D721Med (cell line): ENCODE measurements around the gene MYO1B.

Experiments used
- DNase-seq: peaks from one replicate; pipeline ENCODE4 v3.0.0; 2011; ENCODE audit warnings: low spot score; ENCODE audit not compliant: insufficient read length
- FAIRE-seq: peaks from 2 replicates; lab custom pipeline; 2011; peaks lifted over from hg19 to GRCh38; lab: Jason Lieb, UNC
- TF ChIP-seq, protein P1 (sequence below): IDR thresholded peaks from 2 replicates; pipeline ENCODE4 v1.5.1; 2012; ENCODE audit warnings: mild to moderate bottlenecking, control low read depth; ENCODE audit not compliant: insufficient read depth; ENCODE audit errors: missing control alignments

Gene MYO1B

DNA sequence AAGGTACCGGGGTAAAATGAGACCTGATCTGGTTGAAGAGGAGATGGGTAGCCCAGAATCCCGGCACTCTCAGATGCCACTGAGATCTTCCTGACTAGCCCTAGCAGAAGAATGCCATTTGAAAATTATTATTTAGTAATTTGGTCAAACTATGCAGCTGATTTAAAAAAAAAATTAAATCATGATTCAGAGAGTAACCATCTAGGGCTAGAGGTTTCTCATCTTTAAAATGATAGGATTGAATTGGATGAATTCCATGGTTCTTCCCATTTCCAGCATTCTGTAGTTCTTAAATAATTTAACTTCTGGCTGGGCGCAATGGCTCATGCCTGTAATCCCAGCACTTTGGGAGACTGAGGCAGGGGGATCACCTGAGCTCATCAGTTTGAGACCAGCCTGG lies 106.1 kb downstream of the MYO1B start:
- FAIRE-seq (no peak), DNase-seq (no peak)
- TF ChIP-seq, protein P1, sequence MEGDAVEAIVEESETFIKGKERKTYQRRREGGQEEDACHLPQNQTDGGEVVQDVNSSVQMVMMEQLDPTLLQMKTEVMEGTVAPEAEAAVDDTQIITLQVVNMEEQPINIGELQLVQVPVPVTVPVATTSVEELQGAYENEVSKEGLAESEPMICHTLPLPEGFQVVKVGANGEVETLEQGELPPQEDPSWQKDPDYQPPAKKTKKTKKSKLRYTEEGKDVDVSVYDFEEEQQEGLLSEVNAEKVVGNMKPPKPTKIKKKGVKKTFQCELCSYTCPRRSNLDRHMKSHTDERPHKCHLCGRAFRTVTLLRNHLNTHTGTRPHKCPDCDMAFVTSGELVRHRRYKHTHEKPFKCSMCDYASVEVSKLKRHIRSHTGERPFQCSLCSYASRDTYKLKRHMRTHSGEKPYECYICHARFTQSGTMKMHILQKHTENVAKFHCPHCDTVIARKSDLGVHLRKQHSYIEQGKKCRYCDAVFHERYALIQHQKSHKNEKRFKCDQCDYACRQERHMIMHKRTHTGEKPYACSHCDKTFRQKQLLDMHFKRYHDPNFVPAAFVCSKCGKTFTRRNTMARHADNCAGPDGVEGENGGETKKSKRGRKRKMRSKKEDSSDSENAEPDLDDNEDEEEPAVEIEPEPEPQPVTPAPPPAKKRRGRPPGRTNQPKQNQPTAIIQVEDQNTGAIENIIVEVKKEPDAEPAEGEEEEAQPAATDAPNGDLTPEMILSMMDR, result no peak

DNA sequence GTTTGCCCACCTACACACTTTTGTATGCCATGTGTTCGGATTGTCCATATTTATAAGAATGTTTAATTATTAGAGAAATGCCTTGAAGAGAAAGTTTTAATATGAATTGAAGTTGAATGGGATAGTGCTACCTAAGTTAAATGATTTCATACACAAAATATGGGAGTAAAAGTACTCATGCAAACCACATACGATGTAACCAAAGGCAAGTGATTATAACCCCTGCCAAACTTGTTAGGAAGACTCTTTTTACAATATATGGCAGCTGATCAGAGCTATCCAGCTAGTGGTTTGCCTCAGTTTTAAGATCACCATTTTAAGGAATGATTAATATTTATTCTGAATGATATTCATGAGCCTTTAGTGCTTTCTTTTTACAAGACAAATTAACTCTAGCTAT lies 106.7 kb downstream of the MYO1B start:
- no peak for DNase-seq
- no peak for FAIRE-seq
- TF ChIP-seq, protein P1, result no peak

DNA sequence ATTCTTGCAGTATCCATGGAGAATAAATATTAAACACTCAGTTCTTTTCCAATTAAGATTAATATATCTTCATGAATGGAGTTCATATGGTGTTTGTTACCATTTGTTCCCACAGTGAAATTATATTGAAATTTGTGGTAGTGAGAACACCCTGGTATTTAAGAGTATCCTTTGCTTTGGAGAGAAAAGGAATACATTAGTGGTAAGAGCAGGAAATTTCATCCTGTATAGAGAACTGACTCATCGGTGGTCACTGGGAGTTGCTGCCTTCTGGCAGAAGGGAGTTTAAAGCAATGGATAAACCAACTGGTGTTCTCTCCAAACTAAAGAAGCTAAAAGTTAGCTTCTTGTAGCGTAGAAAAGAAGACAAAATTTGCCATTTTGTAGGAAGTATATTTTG lies 107.3 kb downstream of the MYO1B start:
- FAIRE-seq (no peak), DNase-seq (no peak)
- TF ChIP-seq, protein P1, result no peak

DNA sequence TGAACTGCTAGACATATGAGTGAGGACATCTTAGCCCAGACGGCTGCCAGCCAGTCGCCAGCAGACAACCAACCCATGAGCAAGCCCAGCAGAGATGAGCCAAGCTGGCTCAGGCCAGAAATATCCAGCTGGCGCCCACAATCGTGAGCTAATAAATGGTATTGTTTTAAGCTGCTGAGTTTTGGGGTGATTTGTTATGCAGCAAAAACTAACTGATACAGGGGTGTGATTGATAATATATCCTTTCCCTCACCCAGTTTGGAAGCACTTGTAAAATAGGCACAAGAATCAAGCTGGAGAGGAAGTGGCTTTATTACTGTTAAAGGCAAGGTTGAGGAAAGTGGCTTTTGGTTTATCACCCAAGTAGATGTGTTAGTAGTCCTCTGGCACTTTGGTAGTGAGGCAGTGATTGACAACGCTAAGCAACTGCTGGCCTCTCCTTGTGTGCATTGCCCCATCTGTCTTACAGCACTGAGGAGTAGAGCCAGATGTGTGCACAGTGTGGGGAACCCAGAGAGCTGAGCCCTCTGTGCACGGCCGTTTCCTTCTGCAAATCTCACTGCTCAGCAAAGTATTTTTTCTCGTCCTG lies 110.1 kb downstream of the MYO1B start:
- FAIRE-seq (no peak), DNase-seq (no peak)
- TF ChIP-seq, protein P1, result no peak

DNA sequence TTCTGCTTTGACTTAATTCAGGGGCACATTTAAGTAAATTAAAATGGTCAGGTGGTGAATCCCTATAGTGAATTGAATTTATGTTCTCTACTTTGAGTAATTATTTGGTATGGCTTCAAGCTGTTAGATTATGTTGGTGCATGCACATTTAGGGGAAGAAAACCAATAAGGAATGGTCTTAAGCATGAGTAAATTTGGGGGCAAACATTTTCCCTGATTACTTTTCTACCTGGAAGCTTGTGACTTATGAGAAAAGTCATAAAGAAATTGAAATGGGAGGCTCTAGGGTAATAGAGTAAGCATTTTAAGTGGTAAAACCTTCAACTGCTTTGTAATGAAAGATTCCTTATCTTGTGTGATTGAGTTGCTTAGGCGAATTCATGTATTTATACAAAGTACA lies 112.5 kb downstream of the MYO1B start:
- no peak for FAIRE-seq
- no peak for DNase-seq
- TF ChIP-seq, protein P1, result no peak

DNA sequence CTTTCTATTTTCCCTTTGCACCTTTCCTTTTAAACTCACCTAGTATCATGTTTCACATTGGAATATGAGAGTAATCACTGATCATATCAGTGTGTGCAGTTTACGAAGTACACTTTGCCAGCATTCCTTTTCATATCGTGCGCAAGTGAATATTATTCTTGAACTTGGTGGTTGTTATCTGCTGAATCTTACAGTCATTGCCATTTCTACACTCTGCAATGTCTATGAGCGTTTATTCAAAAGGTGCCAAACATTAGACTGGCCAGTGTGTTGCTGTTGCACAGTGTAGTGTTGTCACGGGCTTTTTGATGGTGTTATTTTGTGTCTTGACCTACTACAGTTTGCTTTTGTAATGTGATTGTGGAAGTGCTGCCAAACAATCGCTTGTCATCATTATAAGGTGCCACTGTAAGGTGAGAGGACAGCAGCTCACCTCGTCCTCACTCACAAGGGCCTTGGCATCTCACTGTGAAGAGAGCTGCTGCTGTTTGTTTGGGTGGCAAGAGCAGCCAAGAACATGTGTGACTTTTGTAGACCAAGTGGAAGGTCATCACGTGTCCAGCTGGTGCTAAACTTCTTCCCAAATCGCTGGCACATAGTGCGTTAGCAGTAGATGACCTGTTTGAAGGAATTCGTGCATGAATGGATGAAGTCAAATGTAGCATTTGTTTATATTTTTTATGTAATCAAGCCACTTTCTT lies 113.3 kb downstream of the MYO1B start:
- TF ChIP-seq, protein P1, result no peak

DNA sequence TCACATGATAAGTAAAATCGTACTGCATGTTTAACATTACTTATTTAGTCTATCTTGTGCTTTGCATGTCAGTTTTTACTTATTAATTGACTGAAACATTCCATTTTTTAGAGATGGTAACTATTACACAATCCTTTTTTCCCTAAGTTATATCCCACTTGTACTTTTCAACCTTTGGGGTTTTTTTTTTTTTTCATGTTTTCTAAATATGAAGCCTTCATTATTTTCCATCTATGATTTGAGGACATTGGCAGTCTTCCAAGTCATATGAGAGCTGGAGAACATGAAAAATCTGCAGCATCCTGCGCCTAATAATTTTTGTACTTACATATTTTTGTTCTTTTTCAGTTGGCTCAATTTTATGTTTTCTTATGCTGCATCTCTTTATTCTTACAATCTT lies 113.9 kb downstream of the MYO1B start:
- TF ChIP-seq, protein P1, result no peak
- FAIRE-seq, result no peak
- DNase-seq, result no peak

More for the DNA sequence above, 113.3 kb downstream of the MYO1B start:
- DNase-seq, result no peak
- FAIRE-seq, result no peak
